ENCODE data around the gene CCNL2.

Gene CCNL2

GRCh38 chr1:1354271-1355247, 44.6 kb downstream of the CCNL2 start:
- DNase-seq, result no peak

- DNase-seq, result no peak
Observed at GRCh38 chr1:1353389-1354151, 45.6 kb downstream of the CCNL2 start.

GRCh38 chr1:1352786-1353388, 46.2 kb downstream of the CCNL2 start:
- DNase-seq, result no peak

GRCh38 chr1:1351511-1352427, 47.4 kb downstream of the CCNL2 start:
- DNase-seq, result no peak

GRCh38 chr1:1349256-1350012, 49.7 kb downstream of the CCNL2 start, which contains the start of gene DVL1:
DVL1 (minus strand) TSS chr1:1349418; CDS start chr1:1349065, 353 bp downstream.
- DNase-seq, result peak; percentile 1

GRCh38 chr1:1348420-1349255, 50.5 kb downstream of the CCNL2 start:
- peak; percentile 0 for DNase-seq

- DNase-seq, result no peak
Observed at GRCh38 chr1:1347663-1348419, 51.3 kb downstream of the CCNL2 start.

- DNase-seq, result no peak
Observed at GRCh38 chr1:1347026-1347595, 52.0 kb downstream of the CCNL2 start.

- DNase-seq, result no peak
Observed at GRCh38 chr1:1346501-1346890, 52.6 kb downstream of the CCNL2 start.

GRCh38 chr1:1345860-1346500, 53.2 kb downstream of the CCNL2 start:
- no peak for DNase-seq

GRCh38 chr1:1345384-1345783, 53.8 kb downstream of the CCNL2 start:
- no peak for DNase-seq

GRCh38 chr1:1344655-1345361, 54.3 kb downstream of the CCNL2 start:
- DNase-seq, result no peak

- no peak for DNase-seq
Observed at GRCh38 chr1:1343811-1344421, 55.2 kb downstream of the CCNL2 start.

GRCh38 chr1:1342584-1343115, 56.5 kb downstream of the CCNL2 start:
- no peak for DNase-seq

- DNase-seq, result no peak
Observed at GRCh38 chr1:1342061-1342562, 57.0 kb downstream of the CCNL2 start.

GRCh38 chr1:1341549-1342021, 57.5 kb downstream of the CCNL2 start:
- no peak for DNase-seq

All from NCI-H748 treated with DMSO at 0.1 percent for 48 hours (cell line).